HepG2 (cell line): Measurements from ENCODE around the gene UNC5B. TPM values are rescaled to one million over a fixed set of nuclear protein-coding genes. Genes with fewer than 3 reads are reported as not detected.

ENCODE experiments used
- ATAC-seq: fragments of 200-7000 bp; cut with Tn5 transposase; 3 replicates; pipeline ENCODE4 v1.9.1; 2020; ENCODE audit warnings: mild to moderate bottlenecking, moderate library complexity
- BruUV-seq: library from RNA; stranded (reverse); fragments of 400-500 nt; replicated peaks from 2 replicates; lab custom pipeline; 2021; lab: Mats Ljungman, UMichigan
- CTCF ChIA-PET: fragments of 300-600 bp; formaldehyde crosslinking; extraction: SDS; loops from one replicate; lab custom pipeline; 2021; ENCODE audit warnings: low total read pairs, inconsistent platforms, low intra/inter-chr PET ratio; lab: Yijun Ruan, JAX
- POLR2A ChIA-PET: fragments of 350-600 bp; sonication (Branson Sonifier 250); formaldehyde crosslinking; loops from one replicate; lab custom pipeline; 2020; ENCODE audit warnings: antibody characterized with exemption, inconsistent platforms; lab: Yijun Ruan, JAX
- DNase-seq: peaks from one replicate; pipeline ENCODE4 v3.0.0-alpha.2; 2015; ENCODE audit warnings: low spot score
- FAIRE-seq: peaks from 3 replicates; lab custom pipeline; 2011; peaks lifted over from hg19 to GRCh38; lab: Jason Lieb, UNC
- H2AFZ ChIP-seq: one replicate; pipeline ENCODE4 v1.6.1; 2011; ENCODE audit warnings: low read length, inconsistent platforms
- H3K27ac ChIP-seq: fragments of 300-600 bp; 3 replicates; pipeline ENCODE4 v1.8.0; 2011; ENCODE audit warnings: mixed run types, mild to moderate bottlenecking, mixed read lengths, low read length, inconsistent platforms; ENCODE audit not compliant: insufficient read depth; ENCODE audit errors: extremely low read length
- H3K27me3 ChIP-seq, 2 experiments: fragments of 200-600 bp in 1 of 2; 2 replicates in 1 of 2; 3 replicates in 1 of 2; pipeline versions ENCODE4 v1.6.0 to v1.8.0; 2011; ENCODE audit warnings: low read length in 2 of 2, mild to moderate bottlenecking in 2 of 2, moderate library complexity in 2 of 2, inconsistent platforms in 1 of 2; ENCODE audit not compliant: insufficient read depth in 2 of 2, control insufficient read depth in 1 of 2
- H3K36me3 ChIP-seq, 2 experiments: fragments of 200-600 bp in 1 of 2; replicated peaks in 1 of 2; 2 replicates in 1 of 2; 3 replicates in 1 of 2; pipeline versions ENCODE4 v1.5.1 to v1.8.0; 2011; ENCODE audit warnings: low read length in 2 of 2, inconsistent platforms in 1 of 2; ENCODE audit not compliant: insufficient read depth in 2 of 2, control insufficient read depth in 1 of 2
- H3K4me1 ChIP-seq: 2 replicates; pipeline ENCODE4 v1.5.1; 2012; ENCODE audit warnings: low read length, inconsistent platforms; ENCODE audit not compliant: insufficient read depth
- H3K4me2 ChIP-seq: 2 replicates; pipeline ENCODE4 v1.6.0; 2011; ENCODE audit warnings: low read depth, low read length, inconsistent platforms
- H3K4me3 ChIP-seq, 3 experiments: fragments of 200-600 bp in 1 of 3; sonication (generic), shearing (Covaris generic) in 1 of 3; replicated peaks in 1 of 3; 2 replicates each; pipeline ENCODE4 v1.5.1; 2011 to 2016; ENCODE audit warnings: low read length in 3 of 3, inconsistent platforms in 2 of 3, low read depth in 2 of 3, mild to moderate bottlenecking in 2 of 3, control low read depth in 1 of 3, mixed read lengths in 1 of 3; ENCODE audit not compliant: insufficient read depth in 1 of 3
- H3K79me2 ChIP-seq: one replicate; pipeline ENCODE4 v1.6.1; 2011; ENCODE audit warnings: low read length, inconsistent platforms; ENCODE audit not compliant: insufficient read depth
- H3K9ac ChIP-seq: 2 replicates; pipeline ENCODE4 v1.6.0; 2011; ENCODE audit warnings: mild to moderate bottlenecking, low read depth, low read length, inconsistent platforms; ENCODE audit not compliant: insufficient read depth
- H3K9me3 ChIP-seq: 2 replicates; pipeline ENCODE4 v1.5.1; 2012; ENCODE audit warnings: mild to moderate bottlenecking, low read length
- H4K20me1 ChIP-seq: 2 replicates; pipeline ENCODE4 v1.6.0; 2011; ENCODE audit warnings: inconsistent platforms, mild to moderate bottlenecking, low read length, moderate library complexity; ENCODE audit not compliant: insufficient read depth
- ASH2L ChIP-seq: fragments of 300-600, 200-600 bp; sonication (generic); IDR thresholded peaks from 2 replicates; pipeline ENCODE4 v1.7.0; 2017; ENCODE audit warnings: low read depth, mild to moderate bottlenecking, moderate library complexity, mixed read lengths, low read length; ENCODE audit not compliant: insufficient read length
- CCAR2 ChIP-seq: fragments of 200-400 bp; formaldehyde crosslinking; optimal IDR thresholded peaks from 2 replicates; pipeline ENCODE3; 2018; ENCODE audit warnings: low read depth, mild to moderate bottlenecking, low read length, moderate library complexity
- FOXA1 ChIP-seq, 2 experiments: fragments of 450-650 bp in 1 of 2; sonication (generic) in 1 of 2; formaldehyde crosslinking in 1 of 2; IDR thresholded peaks; 2 replicates each; pipeline versions ENCODE4 v1.4.0 to v1.6.1; 2016 to 2020; ENCODE audit warnings: missing genetic modification reagents in 1 of 2
- KDM5B ChIP-seq: sonication (generic); formaldehyde crosslinking; IDR thresholded peaks from 2 replicates; pipeline ENCODE4 v1.4.0; 2020; ENCODE audit warnings: missing genetic modification reagents, mild to moderate bottlenecking, borderline replicate concordance
- MAF1 ChIP-seq: sonication (generic); formaldehyde crosslinking; IDR thresholded peaks from 2 replicates; pipeline ENCODE4 v1.5.0; 2020; ENCODE audit warnings: missing genetic modification reagents, borderline replicate concordance
- MAX ChIP-seq: IDR thresholded peaks from 2 replicates; pipeline ENCODE4 v1.6.1; 2012; ENCODE audit warnings: inconsistent platforms
- PCBP2 ChIP-seq: fragments of 200-400 bp; formaldehyde crosslinking; optimal IDR thresholded peaks from 2 replicates; pipeline ENCODE3; 2018; ENCODE audit warnings: low read length, low read depth; ENCODE audit not compliant: poor library complexity, severe bottlenecking
- SNAPC5 ChIP-seq: sonication (generic); formaldehyde crosslinking; IDR thresholded peaks from 2 replicates; pipeline ENCODE4 v1.8.1; 2023; ENCODE audit warnings: mild to moderate bottlenecking, missing genetic modification reagents, borderline replicate concordance
- STAG1 ChIP-seq: sonication (generic); formaldehyde crosslinking; IDR thresholded peaks from 2 replicates; pipeline ENCODE4 v1.4.0; 2020; ENCODE audit warnings: missing genetic modification reagents
- TAF15 ChIP-seq: fragments of 200-400 bp; formaldehyde crosslinking; IDR thresholded peaks from one replicate; pipeline ENCODE4 v1.6.1; 2018; ENCODE audit warnings: mild to moderate bottlenecking, low read depth, low read length; ENCODE audit not compliant: poor library complexity, severe bottlenecking
- XRCC5 ChIP-seq: fragments of 200-400 bp; formaldehyde crosslinking; optimal IDR thresholded peaks from 2 replicates; pipeline ENCODE3; 2017; ENCODE audit warnings: mild to moderate bottlenecking, low read length
- ZNF484 ChIP-seq: sonication (generic); formaldehyde crosslinking; IDR thresholded peaks from 2 replicates; pipeline ENCODE4 v1.5.1; 2020; ENCODE audit warnings: mild to moderate bottlenecking, low read depth, missing genetic modification reagents, borderline replicate concordance
- WGBS: methylation state at CpG from one replicate; pipeline ENCODE4 v1.1.6; 2017; ENCODE audit warnings: low lambda C conversion rate; 5-methylcytosine and 5-hydroxymethylcytosine counted together
- in situ Hi-C: cut with HindIII; loops from 2 replicates; pipeline ENCODE4 v1.10.0; 2017; ENCODE audit warnings: low pct_unique_long_range_greater_than_20kb; ENCODE audit not compliant: extremely low pct_ligation_motif_present
- intact Hi-C: fragments of 100-400 bp; cut with micrococcal nuclease; formaldehyde crosslinking; loops from one replicate; pipeline ENCODE4 v1.10.0; 2022; ENCODE audit not compliant: unreplicated experiment
- polyA plus RNA-seq, 8 experiments: library from polyadenylated mRNA; depleted of rRNA in 3 of 8; stranded (reverse) in 7 of 8; unstranded in 1 of 8; fragments of >200 nt; fragmentation: Illumina TruSeq in 4 of 8; extraction: Trizol in 4 of 8; gene quantifications; 2 replicates each; pipeline versions ENCODE4 v1.2.1 to v1.2.3, GENCODE V29; 2011 to 2016; ENCODE audit warnings: low read depth in 4 of 8, missing spikeins in 1 of 8, mixed read lengths in 1 of 8; ENCODE audit not compliant: insufficient read depth in 1 of 8
- total RNA-seq, 5 experiments: library from RNA; depleted of rRNA; stranded (reverse); fragments of >200 nt; fragmentation: Illumina TruSeq; extraction: Trizol; gene quantifications; 2 replicates each; pipeline ENCODE4 v1.2.3, GENCODE V29; 2016; ENCODE audit warnings: low read depth in 1 of 5
- TF ChIP-seq, protein P1 (sequence below): sonication (generic); formaldehyde crosslinking; IDR thresholded peaks from 2 replicates; pipeline ENCODE4 v1.5.0; 2020; ENCODE audit warnings: missing genetic modification reagents, mild to moderate bottlenecking, borderline replicate concordance
- TF ChIP-seq, protein P2 (sequence below): sonication (generic); formaldehyde crosslinking; IDR thresholded peaks from 2 replicates; pipeline ENCODE4 v1.8.1; 2023; ENCODE audit warnings: mild to moderate bottlenecking, inconsistent platforms, moderate library complexity, missing genetic modification reagents, borderline replicate concordance
- TF ChIP-seq, protein P3 (sequence below): fragments of 450-650 bp; IDR thresholded peaks from 2 replicates; pipeline ENCODE4 v1.6.1; 2017

UNC5B gene
- total and polyA plus RNA-seq, 2 of the 13 experiments (the other 11 are each of a cell fraction or from before 2014, with no cell fraction given): 0.07 TPM

- H4K20me1 ChIP-seq: no peaks in the 10 kb centered on the region
- intact Hi-C loops: no loop called here
- no peak overlapping the region for H3K27ac ChIP-seq
- no TSS peak for BruUV-seq
- no peak overlapping the region for H3K9ac ChIP-seq
- H3K4me3 ChIP-seq: no peak overlapping the region
- no peak overlapping the region for H3K4me2 ChIP-seq
- WGBS: 17% methylated on average over 7 of the region's 10 CpGs
- H3K9me3 ChIP-seq: no peaks in the 10 kb centered on the region
- FAIRE-seq (peak; percentile 68), ATAC-seq (peak; percentile 77), DNase-seq (peak; percentile 56)
- H3K4me1 ChIP-seq: peaks cover 13% of the 10 kb centered on the region
- no peaks in the 10 kb centered on the region for H3K36me3 ChIP-seq
- H2AFZ ChIP-seq: no peak overlapping the region
- no peaks in the 10 kb centered on the region for H3K79me2 ChIP-seq
- H3K27me3 ChIP-seq: peaks cover 3 to 11% of the 10 kb centered on the region in 2 experiments; a peak in 2 of 5 replicates
- ChIA-PET POLR2A (no interaction called here), CTCF (interaction anchor here (1.1 kb wide), 1 partner anchor 14 kb away, joined by 4 read pairs; no protein-coding TSS in a partner anchor)
- in situ Hi-C loops: no loop called here
- TF ChIP-seq ZNF484 (no peak), ASH2L (no peak), FOXA1 (IDR thresholded peaks at IDR 0.05) (no peak), FOXA1 (CRISPR knock-in tag; IDR thresholded peaks at IDR 0.05) (no peak), CCAR2 (no peak), STAG1 (0 out of 2 replicates have a peak, but pooled peaks have one; percentile 19), MAF1 (CRISPR knock-in tag) (no peak), PCBP2 (peak; percentile 63), MAX (no peak), TAF15 (no peak), KDM5B (CRISPR knock-in tag) (no peak), SNAPC5 (CRISPR knock-in tag) (no peak), XRCC5 (no peak)
- TF ChIP-seq, protein P1, sequence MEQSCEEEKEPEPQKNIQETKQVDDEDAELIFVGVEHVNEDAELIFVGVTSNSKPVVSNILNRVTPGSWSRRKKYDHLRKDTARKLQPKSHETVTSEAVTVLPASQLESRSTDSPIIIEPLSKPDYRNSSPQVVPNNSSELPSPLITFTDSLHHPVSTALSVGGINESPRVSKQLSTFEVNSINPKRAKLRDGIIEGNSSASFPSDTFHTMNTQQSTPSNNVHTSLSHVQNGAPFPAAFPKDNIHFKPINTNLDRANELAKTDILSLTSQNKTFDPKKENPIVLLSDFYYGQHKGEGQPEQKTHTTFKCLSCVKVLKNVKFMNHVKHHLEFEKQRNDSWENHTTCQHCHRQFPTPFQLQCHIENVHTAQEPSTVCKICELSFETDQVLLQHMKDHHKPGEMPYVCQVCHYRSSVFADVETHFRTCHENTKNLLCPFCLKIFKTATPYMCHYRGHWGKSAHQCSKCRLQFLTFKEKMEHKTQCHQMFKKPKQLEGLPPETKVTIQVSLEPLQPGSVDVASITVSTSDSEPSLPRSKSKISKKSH (CRISPR knock-in tag): 0 out of 2 replicates have a peak, but pooled peaks have one; percentile 10
- TF ChIP-seq, protein P2, sequence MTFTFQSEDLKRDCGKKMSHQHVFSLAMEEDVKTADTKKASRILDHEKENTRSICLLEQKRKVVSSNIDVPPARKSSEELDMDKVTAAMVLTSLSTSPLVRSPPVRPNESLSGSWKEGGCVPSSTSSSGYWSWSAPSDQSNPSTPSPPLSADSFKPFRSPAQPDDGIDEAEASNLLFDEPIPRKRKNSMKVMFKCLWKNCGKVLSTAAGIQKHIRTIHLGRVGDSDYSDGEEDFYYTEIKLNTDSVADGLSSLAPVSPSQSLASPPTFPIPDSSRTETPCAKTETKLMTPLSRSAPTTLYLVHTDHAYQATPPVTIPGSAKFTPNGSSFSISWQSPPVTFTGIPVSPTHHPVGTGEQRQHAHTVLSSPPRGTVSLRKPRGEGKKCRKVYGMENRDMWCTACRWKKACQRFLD (CRISPR knock-in tag): no peak
- TF ChIP-seq, protein P3, sequence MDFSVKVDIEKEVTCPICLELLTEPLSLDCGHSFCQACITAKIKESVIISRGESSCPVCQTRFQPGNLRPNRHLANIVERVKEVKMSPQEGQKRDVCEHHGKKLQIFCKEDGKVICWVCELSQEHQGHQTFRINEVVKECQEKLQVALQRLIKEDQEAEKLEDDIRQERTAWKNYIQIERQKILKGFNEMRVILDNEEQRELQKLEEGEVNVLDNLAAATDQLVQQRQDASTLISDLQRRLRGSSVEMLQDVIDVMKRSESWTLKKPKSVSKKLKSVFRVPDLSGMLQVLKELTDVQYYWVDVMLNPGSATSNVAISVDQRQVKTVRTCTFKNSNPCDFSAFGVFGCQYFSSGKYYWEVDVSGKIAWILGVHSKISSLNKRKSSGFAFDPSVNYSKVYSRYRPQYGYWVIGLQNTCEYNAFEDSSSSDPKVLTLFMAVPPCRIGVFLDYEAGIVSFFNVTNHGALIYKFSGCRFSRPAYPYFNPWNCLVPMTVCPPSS: no peak
Measured at GRCh38 chr10:71270301-71271220, 58.2 kb downstream of the UNC5B start.
